HT1080 (cell line): ENCODE results near the gene SRP72. TPM values are rescaled to one million over a fixed set of nuclear protein-coding genes. Genes with fewer than 3 reads are reported as not detected.
A peak's percentile ranks its signal among the peaks of the same experiment; 100 is the strongest.
"Not testable (repeated sequence)": the region's sequence is repeated elsewhere in the genome, so short reads cannot be mapped to it uniquely, and the experiment has no call there.

ENCODE experiments used
- DNase-seq: peaks from one replicate; pipeline ENCODE4 v3.0.0-alpha.2; 2015; ENCODE audit warnings: low read depth
- polyA plus RNA-seq, 2 experiments: library from polyadenylated mRNA; depleted of rRNA; stranded (reverse); fragments of >200 nt; gene quantifications; 2 replicates each; pipeline ENCODE4 v1.2.3, GENCODE V29; 2015
- total RNA-seq: library from RNA; depleted of rRNA; stranded (reverse); fragments of >200 nt; shearing (Covaris generic); gene quantifications from 2 replicates; pipeline ENCODE4 v1.2.3, GENCODE V29; 2014; rRNA removed

Gene SRP72
- 78.0 and 83.6 TPM in 2 replicates for total RNA-seq
- polyA plus RNA-seq (2015; cell fraction: cytosol; rRNA removed), result 95.1 and 115 TPM in 2 replicates
- 123 and 125 TPM in 2 replicates for polyA plus RNA-seq (2015; cell fraction: nucleus; rRNA removed)

- DNase-seq, result peak; percentile 81
These were observed at the start of gene SRP72 for GRCh38 chr4:56467284-56468096. Gene SRP72, plus strand, starts transcription at chr4:56467617. Its CDS starts 19 bp downstream, at chr4:56467636.

- DNase-seq, result no peak
These were observed 43.2 kb upstream of the SRP72 start for GRCh38 chr4:56424176-56424575.

- no peak for DNase-seq
These were observed 42.5 kb upstream of the SRP72 start for GRCh38 chr4:56424697-56425514.

GRCh38 chr4:56425518-56425917, 41.9 kb upstream of the SRP72 start:
- no peak for DNase-seq

GRCh38 chr4:56426273-56426672, 41.1 kb upstream of the SRP72 start:
- no peak for DNase-seq

- DNase-seq, result no peak
These were observed 40.2 kb upstream of the SRP72 start for GRCh38 chr4:56427179-56427578.

GRCh38 chr4:56430203-56430602, 37.2 kb upstream of the SRP72 start:
- no peak for DNase-seq

GRCh38 chr4:56433280-56433679, 34.1 kb upstream of the SRP72 start:
- no peak for DNase-seq

- DNase-seq, result peak; percentile 62
These were observed 32.7 kb upstream of the SRP72 start for GRCh38 chr4:56434599-56435139.

- DNase-seq, result peak; percentile 98
These were observed 32.1 kb upstream of the SRP72 start, which contains the start of gene PPAT for GRCh38 chr4:56435140-56435926. Gene PPAT, minus strand, starts transcription at chr4:56435615. Its CDS starts 138 bp downstream, at chr4:56435477.

GRCh38 chr4:56438766-56439165, 28.7 kb upstream of the SRP72 start:
- DNase-seq, result no peak

- DNase-seq, result no peak
These were observed 26.4 kb upstream of the SRP72 start for GRCh38 chr4:56440983-56441382.

- no peak for DNase-seq
These were observed 22.7 kb upstream of the SRP72 start for GRCh38 chr4:56444719-56445118.

GRCh38 chr4:56445699-56446098, 21.7 kb upstream of the SRP72 start:
- DNase-seq, result no peak

GRCh38 chr4:56448301-56448700, 19.1 kb upstream of the SRP72 start:
- no peak for DNase-seq

- not testable (repeated sequence) for DNase-seq
These were observed 17.9 kb upstream of the SRP72 start for GRCh38 chr4:56449475-56449874.

- DNase-seq, result no peak
These were observed 17.1 kb upstream of the SRP72 start for GRCh38 chr4:56450342-56450741.

- no peak for DNase-seq
These were observed 7.3 kb upstream of the SRP72 start for GRCh38 chr4:56460085-56460484.

- no peak for DNase-seq
These were observed 5.3 kb upstream of the SRP72 start for GRCh38 chr4:56462157-56462556.

GRCh38 chr4:56463711-56464110, 3.7 kb upstream of the SRP72 start:
- DNase-seq, result no peak

- DNase-seq, result no peak
These were observed 2.8 kb upstream of the SRP72 start for GRCh38 chr4:56464581-56464980.
